CD4-positive, alpha-beta T cell treated with Interleukin-17A for 4 hours (primary cell): Measurements from ENCODE around the gene ZBTB2.
"Not testable (repeated sequence)": the region's sequence is repeated elsewhere in the genome, so short reads cannot be mapped to it uniquely, and the experiment has no call there.

Experiments
- DNase-seq: peaks from one replicate; pipeline ENCODE4 v3.0.0-alpha.2; 2020; ENCODE audit warnings: mixed read lengths

Gene ZBTB2

GRCh38 chr6:151370509-151371078, 20.8 kb downstream of the ZBTB2 start:
- DNase-seq = no peak

GRCh38 chr6:151365233-151365632, 26.1 kb downstream of the ZBTB2 start:
- DNase-seq = no peak

- DNase-seq = no peak
Measured at GRCh38 chr6:151359486-151359885, 31.9 kb downstream of the ZBTB2 start.

- no peak for DNase-seq
Measured at GRCh38 chr6:151358475-151358874, 32.9 kb downstream of the ZBTB2 start.

- DNase-seq = no peak
Measured at GRCh38 chr6:151357758-151358436, 33.5 kb downstream of the ZBTB2 start.

- not testable (repeated sequence) for DNase-seq
Measured at GRCh38 chr6:151356983-151357382, 34.4 kb downstream of the ZBTB2 start.

GRCh38 chr6:151353795-151354194, 37.6 kb downstream of the ZBTB2 start:
- no peak for DNase-seq

GRCh38 chr6:151352410-151353396, 38.7 kb downstream of the ZBTB2 start:
- no peak for DNase-seq

- DNase-seq = no peak
Measured at GRCh38 chr6:151351731-151352130, 39.6 kb downstream of the ZBTB2 start.

- DNase-seq = no peak
Measured at GRCh38 chr6:151351146-151351700, 40.1 kb downstream of the ZBTB2 start.

GRCh38 chr6:151350442-151351145, 40.8 kb downstream of the ZBTB2 start:
- DNase-seq = no peak

GRCh38 chr6:151349651-151350270, 41.6 kb downstream of the ZBTB2 start:
- DNase-seq = no peak

GRCh38 chr6:151342750-151343149, 48.6 kb downstream of the ZBTB2 start:
- not testable (repeated sequence) for DNase-seq

- no peak for DNase-seq
Measured at GRCh38 chr6:151341476-151342195, 49.7 kb downstream of the ZBTB2 start.

GRCh38 chr6:151340219-151340978, 51.0 kb downstream of the ZBTB2 start:
- no peak for DNase-seq

GRCh38 chr6:151339369-151339768, 52.0 kb downstream of the ZBTB2 start:
- no peak for DNase-seq

- no peak for DNase-seq
Measured at GRCh38 chr6:151338651-151339200, 52.6 kb downstream of the ZBTB2 start.

- no peak for DNase-seq
Measured at GRCh38 chr6:151335930-151336329, 55.4 kb downstream of the ZBTB2 start.

GRCh38 chr6:151330130-151330696, 61.1 kb downstream of the ZBTB2 start:
- DNase-seq = no peak

- DNase-seq = no peak
Measured at GRCh38 chr6:151327101-151327500, 64.3 kb downstream of the ZBTB2 start.
